Left ventricle myocardium inferior (tissue), 1 donor: ENCODE measurements around the gene SYCE3. TPM values are rescaled to one million over a fixed set of nuclear protein-coding genes. Genes with fewer than 3 reads are reported as not detected.

Experiments used
- DNase-seq: peaks from one replicate; pipeline ENCODE4 v3.0.0-alpha.2; 2020
- H3K27ac ChIP-seq: fragments of 200-600 bp; replicated peaks from 2 replicates; pipeline ENCODE4 v1.8.0; 2021
- H3K27me3 ChIP-seq: fragments of 200-600 bp; 2 replicates; pipeline ENCODE4 v1.8.0; 2021; ENCODE audit warnings: low read depth
- H3K36me3 ChIP-seq: fragments of 200-600 bp; 2 replicates; pipeline ENCODE4 v1.8.0; 2021
- H3K4me1 ChIP-seq: fragments of 200-600 bp; 2 replicates; pipeline ENCODE4 v1.8.0; 2021
- H3K4me3 ChIP-seq: fragments of 200-600 bp; 2 replicates; pipeline ENCODE4 v1.8.0; 2021; ENCODE audit warnings: mild to moderate bottlenecking, moderate library complexity
- H3K9me3 ChIP-seq: fragments of 200-600 bp; replicated peaks from 2 replicates; pipeline ENCODE4 v1.8.0; 2021
- intact Hi-C: fragments of 100-400 bp; cut with micrococcal nuclease; formaldehyde crosslinking; loops from one replicate; pipeline ENCODE4 v1.11.0; 2022
- total RNA-seq: library from RNA; stranded (reverse); fragmentation: NEBNext Ultra II Directional; extraction: Animal tissue kit (Norgen Biotek cat#: 25700); gene quantifications from one replicate; pipeline ENCODE4 v1.2.1, GENCODE V29; 2021
- TF ChIP-seq, protein P1 (sequence below): fragments of 200-600 bp; IDR thresholded peaks from 2 replicates; pipeline ENCODE4 v1.8.0; 2021; ENCODE audit warnings: antibody characterized with exemption, mild to moderate bottlenecking, borderline replicate concordance
- donor health status: DM: no; HTN: yes; CAD: no; lungs with severe emphysema.

Gene SYCE3
- total RNA-seq, 1 donor from 2014 or later, result not detected

DNA sequence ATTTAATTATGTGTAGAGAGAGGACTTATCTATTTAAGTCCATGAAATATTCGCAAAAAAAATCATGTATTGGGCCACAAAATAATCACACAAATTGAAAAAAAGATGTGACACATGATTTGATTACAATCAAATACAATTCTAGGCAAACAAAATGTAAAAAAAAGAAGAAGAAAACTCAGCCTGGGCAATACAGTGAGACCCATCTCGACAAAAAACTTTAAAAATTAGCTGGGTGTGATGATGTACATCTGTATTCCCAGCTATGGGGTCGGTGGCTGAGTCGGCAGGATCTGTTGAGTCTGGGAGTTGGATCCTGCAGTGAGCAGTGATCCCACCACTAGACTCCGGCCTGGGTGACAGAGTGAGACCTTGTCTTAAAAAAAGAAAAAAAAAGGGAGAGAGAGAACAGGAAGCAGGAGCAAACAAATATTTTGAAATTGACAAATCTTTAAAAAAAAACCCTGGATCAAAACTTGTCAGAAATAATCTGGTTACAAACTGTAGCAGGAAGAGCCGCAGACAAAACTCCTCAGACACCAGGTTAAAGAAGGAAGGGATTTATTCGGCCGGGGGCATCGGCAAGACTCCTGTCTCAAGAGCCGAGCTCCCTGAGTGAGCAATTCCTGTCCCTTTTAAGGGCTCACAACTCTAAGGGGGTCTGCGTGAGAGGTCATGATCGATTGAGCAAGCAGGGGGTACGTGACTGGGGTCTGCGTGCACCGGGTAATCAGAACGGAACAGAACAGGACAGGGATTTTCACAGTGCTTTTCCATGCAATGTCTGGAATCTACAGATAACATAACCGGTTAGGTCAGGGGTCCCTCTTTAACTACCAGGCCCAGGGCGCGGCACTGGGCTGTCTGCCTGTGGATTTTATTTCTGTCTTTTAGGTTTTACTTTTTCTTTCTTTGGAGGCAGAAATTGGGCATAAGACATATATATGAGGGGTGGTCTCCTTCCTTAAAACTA is 29.6 kb downstream of the SYCE3 start:
- no peaks in the 10 kb centered on the region for H3K9me3 ChIP-seq
- intact Hi-C loops, result no loop called here
- TF ChIP-seq, protein P1, sequence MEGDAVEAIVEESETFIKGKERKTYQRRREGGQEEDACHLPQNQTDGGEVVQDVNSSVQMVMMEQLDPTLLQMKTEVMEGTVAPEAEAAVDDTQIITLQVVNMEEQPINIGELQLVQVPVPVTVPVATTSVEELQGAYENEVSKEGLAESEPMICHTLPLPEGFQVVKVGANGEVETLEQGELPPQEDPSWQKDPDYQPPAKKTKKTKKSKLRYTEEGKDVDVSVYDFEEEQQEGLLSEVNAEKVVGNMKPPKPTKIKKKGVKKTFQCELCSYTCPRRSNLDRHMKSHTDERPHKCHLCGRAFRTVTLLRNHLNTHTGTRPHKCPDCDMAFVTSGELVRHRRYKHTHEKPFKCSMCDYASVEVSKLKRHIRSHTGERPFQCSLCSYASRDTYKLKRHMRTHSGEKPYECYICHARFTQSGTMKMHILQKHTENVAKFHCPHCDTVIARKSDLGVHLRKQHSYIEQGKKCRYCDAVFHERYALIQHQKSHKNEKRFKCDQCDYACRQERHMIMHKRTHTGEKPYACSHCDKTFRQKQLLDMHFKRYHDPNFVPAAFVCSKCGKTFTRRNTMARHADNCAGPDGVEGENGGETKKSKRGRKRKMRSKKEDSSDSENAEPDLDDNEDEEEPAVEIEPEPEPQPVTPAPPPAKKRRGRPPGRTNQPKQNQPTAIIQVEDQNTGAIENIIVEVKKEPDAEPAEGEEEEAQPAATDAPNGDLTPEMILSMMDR, result no peak
- no peaks in the 10 kb centered on the region for H3K36me3 ChIP-seq
- DNase-seq, result no peak
- H3K4me1 ChIP-seq, result peaks cover 48% of the 10 kb centered on the region
- peak overlapping the region; percentile 94 for H3K27ac ChIP-seq
- peaks cover 75% of the 10 kb centered on the region for H3K27me3 ChIP-seq
- H3K4me3 ChIP-seq, result peak overlapping the region; percentile 74

DNA sequence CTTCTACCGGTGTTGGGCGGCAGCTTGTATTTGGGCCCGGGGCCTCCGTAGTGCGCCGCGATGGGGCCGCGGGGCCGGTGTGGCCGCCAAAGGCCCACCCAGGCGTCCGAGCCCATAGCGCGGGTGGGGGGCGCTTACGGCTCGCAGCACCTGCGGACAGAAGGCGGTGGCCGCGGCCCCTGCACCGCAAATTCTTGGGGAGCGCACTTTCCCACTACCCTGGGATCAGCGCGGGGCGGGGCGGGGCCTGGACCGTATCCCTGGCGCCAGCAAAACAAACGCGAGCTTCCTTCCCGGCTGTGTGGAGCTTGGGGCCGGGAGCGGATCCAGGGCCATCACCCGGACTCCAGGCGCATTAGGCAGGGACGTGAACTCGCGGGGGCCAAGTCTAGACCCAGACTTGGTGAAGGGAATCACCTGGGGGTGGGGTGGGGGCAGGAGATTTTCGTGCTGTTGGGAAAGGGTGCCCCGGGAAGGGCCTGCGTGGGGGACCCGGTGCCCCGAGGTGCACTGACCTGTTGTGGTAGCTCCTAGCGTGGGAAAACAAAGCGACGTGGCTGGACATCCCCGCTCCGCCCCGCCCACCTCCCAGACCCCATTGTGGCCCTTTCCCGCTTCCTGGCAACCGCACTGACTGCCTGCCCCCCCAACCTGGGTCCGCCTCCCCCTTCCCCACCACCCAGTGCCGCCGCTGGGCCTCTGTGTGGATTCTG is 30.6 kb downstream of the SYCE3 start:
- H3K9me3 ChIP-seq, result no peaks in the 10 kb centered on the region
- peaks cover 75% of the 10 kb centered on the region for H3K27me3 ChIP-seq
- H3K4me1 ChIP-seq, result peaks cover 57% of the 10 kb centered on the region
- H3K4me3 ChIP-seq, result peak overlapping the region; percentile 74
- no peaks in the 10 kb centered on the region for H3K36me3 ChIP-seq
- H3K27ac ChIP-seq, result peak overlapping the region; percentile 94
- DNase-seq, result peak; percentile 88
- TF ChIP-seq, protein P1, result no peak
- intact Hi-C loops, result no loop called here

DNA sequence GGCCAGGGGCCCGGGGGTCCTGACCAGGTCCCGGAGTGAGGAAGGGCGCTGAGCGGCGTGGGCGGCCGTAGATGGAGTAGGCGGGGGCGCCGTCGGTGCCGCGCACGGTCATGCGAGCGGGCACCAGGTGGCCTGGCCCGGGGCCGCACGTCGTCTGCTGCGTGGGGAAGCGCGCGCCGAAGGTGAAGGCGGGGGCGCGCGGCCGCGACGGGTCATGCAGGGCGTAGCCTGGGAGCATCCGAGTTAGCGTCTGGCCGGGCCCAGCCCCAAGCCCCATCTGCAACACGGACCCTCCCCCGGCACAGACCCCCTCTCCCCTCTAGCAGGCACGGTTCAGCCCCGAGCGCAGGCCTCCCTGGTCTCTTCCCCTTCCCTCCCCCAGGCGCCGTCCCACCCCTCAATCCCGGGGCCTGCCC is 31.2 kb downstream of the SYCE3 start:
- Histone ChIP-seq H3K4me3 (peak overlapping the region; percentile 74), H3K9me3 (no peaks in the 10 kb centered on the region), H3K36me3 (no peaks in the 10 kb centered on the region), H3K27ac (peak overlapping the region; percentile 94), H3K4me1 (peaks cover 63% of the 10 kb centered on the region), H3K27me3 (peaks cover 71% of the 10 kb centered on the region)
- TF ChIP-seq, protein P1, result no peak
- intact Hi-C loops, result no loop called here
- peak; percentile 58 for DNase-seq

DNA sequence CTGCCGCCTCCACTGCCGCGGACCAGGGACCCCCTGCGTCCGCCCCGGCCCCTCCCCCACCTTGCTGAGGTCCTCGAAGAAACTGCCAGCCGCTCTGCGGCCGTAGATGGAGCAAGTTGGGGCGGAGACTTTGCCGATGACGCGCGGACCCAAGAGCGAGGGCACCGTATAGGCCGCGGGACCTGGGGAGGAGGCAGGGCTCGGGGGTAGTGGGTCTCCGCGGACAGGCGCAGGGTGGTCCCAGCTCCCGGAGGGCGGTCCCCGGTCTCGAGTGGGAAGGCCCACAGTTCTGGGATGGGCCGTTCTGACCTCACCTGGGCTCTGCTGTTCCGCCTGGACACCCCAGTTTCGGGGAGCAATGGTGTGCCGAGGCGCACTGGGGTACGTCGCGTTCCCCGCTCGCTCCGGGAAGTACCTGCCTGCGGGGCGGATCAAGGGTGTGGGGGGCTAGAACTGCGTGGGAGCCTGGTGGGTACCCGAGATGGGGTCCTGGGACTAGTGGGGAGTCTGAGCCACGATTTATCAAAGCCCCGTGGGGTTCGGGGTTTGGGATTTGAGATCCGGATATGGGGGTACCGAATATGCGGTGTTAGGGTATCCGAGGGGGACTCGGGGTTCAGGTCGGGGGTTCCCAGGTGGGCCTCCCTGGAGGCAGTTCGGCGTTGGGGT is 31.7 kb downstream of the SYCE3 start:
- Histone ChIP-seq H3K4me1 (peaks cover 69% of the 10 kb centered on the region), H3K9me3 (no peaks in the 10 kb centered on the region), H3K27ac (peak overlapping the region; percentile 94), H3K4me3 (peak overlapping the region; percentile 74), H3K27me3 (peaks cover 66% of the 10 kb centered on the region), H3K36me3 (no peaks in the 10 kb centered on the region)
- TF ChIP-seq, protein P1, result no peak
- DNase-seq, result peak; percentile 87
- intact Hi-C loops, result no loop called here

DNA sequence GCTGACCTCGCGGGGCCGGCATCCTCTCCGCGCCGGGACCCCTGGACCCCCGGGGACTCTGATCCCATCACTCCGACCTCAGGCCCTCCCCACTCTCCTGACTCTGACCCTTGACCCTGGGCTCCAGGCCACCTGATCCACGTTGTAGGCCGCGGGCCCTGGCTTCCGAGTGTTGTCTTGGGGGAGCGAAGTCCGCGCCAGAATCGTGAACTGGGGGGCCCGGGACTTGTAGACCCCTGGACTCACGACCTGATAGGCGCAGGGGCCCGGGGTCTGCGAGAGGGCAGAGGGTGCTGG is 32.2 kb downstream of the SYCE3 start:
- H3K36me3 ChIP-seq, result no peaks in the 10 kb centered on the region
- TF ChIP-seq, protein P1, result no peak
- peak overlapping the region; percentile 94 for H3K27ac ChIP-seq
- intact Hi-C loops, result no loop called here
- H3K9me3 ChIP-seq, result no peaks in the 10 kb centered on the region
- DNase-seq, result peak; percentile 52
- peaks cover 65% of the 10 kb centered on the region for H3K27me3 ChIP-seq
- peak overlapping the region; percentile 74 for H3K4me3 ChIP-seq
- peaks cover 73% of the 10 kb centered on the region for H3K4me1 ChIP-seq
